Inflammatory macrophage treated with lipopolysaccharide for 4 hours (primary cell): ENCODE results near the gene COL16A1.
A peak's percentile ranks its signal among the peaks of the same experiment; 100 is the strongest.

Experiments used
- DNase-seq: peaks from one replicate; pipeline ENCODE4 v3.0.0-alpha.2; 2020

The COL16A1 gene

GRCh38 chr1:31703431-31704270, at the start of gene COL16A1:
Gene COL16A1 (minus strand): TSS chr1:31704017. CDS start chr1:31702193, 1,824 bp downstream.
- no peak for DNase-seq

- DNase-seq: no peak
Measured at GRCh38 chr1:31752952-31753475, 49.2 kb upstream of the COL16A1 start.

DNA sequence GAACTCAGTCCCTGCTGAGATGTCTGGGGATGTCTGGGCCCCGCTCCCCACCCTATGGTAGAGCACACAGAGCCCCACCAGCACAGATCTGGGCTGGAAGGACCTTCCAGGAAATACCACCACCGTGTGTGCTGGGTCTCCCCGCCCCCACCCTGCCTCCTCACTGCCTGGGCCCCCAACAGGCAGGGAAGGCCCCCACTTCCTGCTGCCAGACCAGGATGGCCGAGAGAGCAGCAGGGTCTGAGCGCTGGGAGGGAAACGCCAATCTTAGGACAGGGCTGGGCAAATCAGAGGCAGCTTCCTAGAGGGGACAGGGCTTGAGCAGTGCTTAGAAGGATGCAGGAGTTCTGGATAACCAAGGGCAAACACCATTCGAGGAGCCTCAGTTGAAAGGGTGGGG, 48.4 kb upstream of the COL16A1 start:
- no peak for DNase-seq

- DNase-seq: no peak
Measured at GRCh38 chr1:31751822-31752241, 48.0 kb upstream of the COL16A1 start.

DNA sequence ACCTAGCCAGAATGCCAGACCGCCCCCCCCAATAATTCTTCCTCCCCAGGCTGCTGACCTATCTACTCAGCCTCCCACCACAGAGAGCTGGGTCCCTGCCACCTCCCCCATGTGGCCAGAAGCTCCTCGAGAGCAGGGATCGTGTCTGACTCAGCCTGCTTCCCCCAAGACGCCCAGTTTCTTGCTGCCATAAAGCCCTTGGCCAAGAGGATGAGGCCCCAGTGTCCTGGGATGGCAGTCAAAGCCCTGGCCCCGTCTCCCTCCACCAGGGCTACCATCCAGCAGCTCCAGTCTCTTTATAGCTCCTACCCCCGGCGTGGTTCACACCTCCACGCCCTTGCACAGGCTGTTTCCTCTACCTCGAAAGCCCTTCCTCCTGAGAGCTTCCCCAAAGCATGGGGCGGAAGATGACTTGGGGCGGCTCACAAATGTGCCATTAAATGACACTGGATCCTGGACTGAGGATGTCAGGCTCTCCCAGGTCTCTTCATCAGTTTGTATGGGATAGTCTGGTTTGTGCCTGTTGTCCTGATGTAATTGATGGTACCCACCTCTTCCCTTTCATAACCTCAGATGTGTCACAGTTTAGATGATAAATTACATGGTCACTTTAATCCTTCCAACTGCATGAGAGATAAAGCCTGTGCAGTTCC, 47.2 kb upstream of the COL16A1 start:
- no peak for DNase-seq

- no peak for DNase-seq
Measured at GRCh38 chr1:31749785-31750735, 46.2 kb upstream of the COL16A1 start.

DNA sequence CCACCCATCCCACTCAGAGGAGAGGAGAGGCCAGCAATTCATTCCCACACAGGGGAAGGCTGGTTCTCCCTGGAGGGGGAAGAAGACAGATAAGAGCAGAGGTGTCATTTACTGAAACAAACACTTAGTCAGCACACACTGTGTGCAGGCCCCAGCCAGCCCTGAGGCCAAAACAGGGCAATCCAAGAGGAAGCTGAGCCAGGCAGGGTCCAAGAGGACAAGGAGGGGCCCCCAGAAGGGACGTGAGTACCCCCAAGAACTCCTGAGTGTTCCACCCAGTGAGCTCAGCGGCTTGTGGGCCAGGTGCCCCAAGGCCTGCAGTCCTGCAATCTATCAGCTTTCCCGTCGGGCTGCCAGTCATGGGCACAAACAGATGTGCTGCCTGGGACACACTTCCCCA, 44.5 kb upstream of the COL16A1 start:
- no peak for DNase-seq

- no peak for DNase-seq
Measured at GRCh38 chr1:31747304-31747703, 43.5 kb upstream of the COL16A1 start.

GRCh38 chr1:31746687-31747086, 42.9 kb upstream of the COL16A1 start:
- DNase-seq: no peak

DNA sequence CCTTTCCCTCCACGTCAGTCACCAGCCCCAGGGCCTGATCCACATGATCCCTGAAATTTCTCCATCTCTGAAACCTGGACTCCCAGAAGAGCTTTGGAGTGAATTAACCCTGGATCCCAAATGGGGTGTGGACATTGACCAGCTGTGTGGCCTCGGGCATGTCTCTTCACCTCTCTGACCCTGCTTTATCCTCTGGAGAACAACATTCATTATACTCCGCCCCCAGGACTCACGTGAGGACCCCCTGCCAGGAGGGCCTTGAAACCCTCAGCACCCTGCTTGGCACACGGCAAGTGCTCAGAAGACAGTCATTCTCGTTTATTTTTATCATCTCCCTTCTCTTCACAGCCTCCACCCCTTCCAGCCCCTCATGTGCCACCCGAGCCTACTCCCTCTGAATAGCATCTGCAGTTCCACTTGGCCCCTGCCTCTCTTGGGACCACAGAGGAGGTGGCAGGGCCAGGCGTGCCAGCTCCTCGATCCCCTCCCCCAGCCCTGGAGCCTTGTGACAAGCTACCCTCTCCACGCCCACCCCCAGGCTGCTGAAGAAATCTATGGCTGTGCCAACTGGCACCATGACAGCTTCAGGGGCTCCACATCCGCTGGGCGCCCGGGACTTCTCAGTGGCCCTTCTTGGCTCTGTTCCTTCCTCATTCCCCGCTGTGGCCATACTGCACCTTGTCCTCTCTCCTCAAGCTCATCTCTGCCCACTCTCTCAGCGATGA, 42.3 kb upstream of the COL16A1 start:
- DNase-seq: no peak

GRCh38 chr1:31745096-31745945, 41.5 kb upstream of the COL16A1 start:
- DNase-seq: peak; percentile 58

- no peak for DNase-seq
Measured at GRCh38 chr1:31744165-31744888, 40.5 kb upstream of the COL16A1 start.

- DNase-seq: no peak
Measured at GRCh38 chr1:31742462-31743212, 38.8 kb upstream of the COL16A1 start.

DNA sequence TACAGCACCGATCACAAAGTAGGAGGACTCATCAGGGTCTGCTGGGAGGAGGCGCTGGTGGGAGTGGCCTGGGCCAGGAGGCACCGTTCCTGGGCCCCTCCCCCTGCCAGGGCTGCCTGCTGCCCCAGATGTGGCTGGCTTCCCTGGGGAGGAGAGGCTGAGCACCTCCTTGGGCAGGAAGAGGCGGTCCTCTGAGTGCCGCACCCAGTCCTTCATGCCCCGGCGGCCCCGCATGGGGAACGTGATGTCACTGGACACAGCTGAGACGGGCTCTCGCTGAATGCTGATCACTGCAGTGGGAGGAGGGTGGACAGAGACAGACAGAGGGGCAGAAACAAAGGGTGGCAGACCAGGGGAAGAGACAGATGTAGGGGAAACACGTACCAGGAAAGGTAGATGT, 35.5 kb upstream of the COL16A1 start:
- no peak for DNase-seq

GRCh38 chr1:31736675-31737074, 32.9 kb upstream of the COL16A1 start:
- DNase-seq: no peak

DNA sequence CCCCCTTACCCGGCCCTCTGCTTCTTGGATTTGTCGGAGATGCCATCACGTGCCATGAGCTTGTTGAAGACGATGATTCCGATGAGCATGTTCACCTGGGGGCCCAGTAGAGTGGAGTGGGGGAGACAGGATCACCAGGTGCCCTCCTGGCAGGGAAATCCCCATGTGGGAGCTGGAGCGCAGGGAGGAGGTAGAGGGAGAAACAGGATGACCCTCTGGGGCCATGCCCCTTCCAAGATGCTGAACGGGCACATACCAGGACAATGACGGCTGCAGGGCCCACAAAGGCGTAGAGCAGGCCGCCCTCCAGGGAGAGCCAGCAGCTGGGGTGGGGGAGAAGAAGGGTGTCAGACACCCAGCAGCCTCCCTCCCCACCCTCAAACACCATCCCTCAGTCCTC, 31.8 kb upstream of the COL16A1 start:
- no peak for DNase-seq

- DNase-seq: no peak
Measured at GRCh38 chr1:31734582-31735107, 30.8 kb upstream of the COL16A1 start.

DNA sequence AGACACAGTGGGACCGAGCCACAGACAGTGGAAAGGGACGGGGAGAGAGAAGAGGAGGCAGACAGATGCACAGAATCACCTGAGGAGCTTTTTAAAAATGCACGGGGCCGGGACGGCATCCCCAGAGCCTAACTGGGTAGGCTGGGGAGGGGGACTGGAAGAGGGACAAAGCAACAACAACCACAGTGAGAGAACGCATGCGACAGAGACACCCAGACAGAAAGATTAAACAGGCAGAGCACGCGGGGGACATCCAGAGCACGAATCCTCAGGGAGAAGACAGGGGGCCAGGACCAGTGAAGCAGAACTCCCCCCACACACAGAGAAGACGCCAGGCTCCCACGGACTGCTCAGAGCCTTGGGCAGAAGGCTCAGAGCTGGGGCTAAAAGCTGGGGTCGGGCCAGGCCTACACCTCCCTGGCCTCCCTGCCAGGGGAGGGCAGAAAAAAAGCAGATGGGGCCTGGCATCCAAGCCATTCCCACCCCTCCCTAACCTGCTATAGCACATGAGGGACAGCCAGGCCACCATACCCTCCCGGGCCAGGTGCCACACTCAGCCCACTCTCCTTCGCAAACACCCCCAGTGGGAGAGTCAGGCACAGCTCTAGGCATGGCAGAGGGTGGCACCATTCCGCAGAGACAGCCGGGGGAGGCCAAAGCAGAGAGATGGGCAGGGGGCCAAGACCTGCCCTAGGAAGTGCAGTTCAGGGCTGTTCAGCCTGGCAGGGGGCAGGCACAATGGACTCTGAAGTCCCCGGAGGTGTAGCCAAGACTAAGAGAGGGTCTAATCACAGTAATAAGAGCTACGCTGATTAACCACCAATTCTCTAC, 29.8 kb upstream of the COL16A1 start:
- DNase-seq: no peak
